ENCODE results near the gene CRYGD.
"Not testable (repeated sequence)": the region's sequence is repeated elsewhere in the genome, so short reads cannot be mapped to it uniquely, and the experiment has no call there.

Gene CRYGD

GRCh38 chr2:208129744-208130711, 5.7 kb upstream of the CRYGD start, which contains the start of gene CRYGC:
TSS of gene CRYGC (minus strand) at chr2:208129828. CDS start at chr2:208129792, 36 bp downstream.
- no peak for DNase-seq

GRCh38 chr2:208128136-208128535, 3.8 kb upstream of the CRYGD start:
- no peak for DNase-seq

GRCh38 chr2:208127090-208127489, 2.8 kb upstream of the CRYGD start:
- no peak for DNase-seq

- DNase-seq: no peak
Observed at GRCh38 chr2:208125251-208125650, 927 bp upstream of the CRYGD start.

GRCh38 chr2:208122248-208122647, 2.1 kb downstream of the CRYGD start:
- no peak for DNase-seq

GRCh38 chr2:208118918-208119317, 5.4 kb downstream of the CRYGD start:
- DNase-seq: no peak

- DNase-seq: not testable (repeated sequence)
Observed at GRCh38 chr2:208117390-208117789, 6.9 kb downstream of the CRYGD start.

- DNase-seq: no peak
Observed at GRCh38 chr2:208112969-208113368, 11.4 kb downstream of the CRYGD start.

GRCh38 chr2:208112273-208112745, 12.0 kb downstream of the CRYGD start:
- DNase-seq: peak; percentile 10

- DNase-seq: no peak
Observed at GRCh38 chr2:208103616-208104015, 20.7 kb downstream of the CRYGD start.

- DNase-seq: no peak
Observed at GRCh38 chr2:208101716-208102631, 22.4 kb downstream of the CRYGD start.

GRCh38 chr2:208099682-208100470, 24.4 kb downstream of the CRYGD start:
- no peak for DNase-seq

- DNase-seq: not testable (repeated sequence)
Observed at GRCh38 chr2:208098701-208099100, 25.6 kb downstream of the CRYGD start.

GRCh38 chr2:208098267-208098666, 26.1 kb downstream of the CRYGD start:
- DNase-seq: no peak

- DNase-seq: no peak
Observed at GRCh38 chr2:208097801-208098200, 26.5 kb downstream of the CRYGD start.

GRCh38 chr2:208097313-208097712, 27.0 kb downstream of the CRYGD start:
- no peak for DNase-seq

- DNase-seq: no peak
Observed at GRCh38 chr2:208096080-208096479, 28.2 kb downstream of the CRYGD start.

GRCh38 chr2:208093128-208093527, 31.2 kb downstream of the CRYGD start:
- DNase-seq: no peak

- DNase-seq: no peak
Observed at GRCh38 chr2:208092093-208092832, 32.1 kb downstream of the CRYGD start.

- no peak for DNase-seq
Observed at GRCh38 chr2:208090420-208090819, 33.9 kb downstream of the CRYGD start.

- no peak for DNase-seq
Observed at GRCh38 chr2:208086029-208086428, 38.3 kb downstream of the CRYGD start.

- no peak for DNase-seq
Observed at GRCh38 chr2:208083807-208084206, 40.5 kb downstream of the CRYGD start.
